Esophagus muscularis mucosa (tissue), 4 donors: Measurements from ENCODE around the gene CXXC5. TPM values are rescaled to one million over a fixed set of nuclear protein-coding genes. Genes with fewer than 3 reads are reported as not detected.

Source experiments
- DNase-seq: peaks from one replicate; pipeline ENCODE4 v3.0.0-alpha.2; 2017; ENCODE audit errors: extremely low spot score
- H3K27ac ChIP-seq, 4 donors: fragments of 200-600 bp; sonication (generic); replicated peaks in 1 of 4; 1 replicate in 3 of 4; 2 replicates in 1 of 4; pipeline ENCODE4 v1.5.1; 2016 to 2019; ENCODE audit warnings: mild to moderate bottlenecking in 1 of 4
- H3K27me3 ChIP-seq, 4 donors: fragments of 200-600 bp; sonication (generic); one replicate each; pipeline versions ENCODE4 v1.5.1 to v1.6.0; 2016 to 2019
- H3K36me3 ChIP-seq, 4 donors: fragments of 200-600 bp; sonication (generic); one replicate each; pipeline ENCODE4 v1.5.1; 2016 to 2019
- H3K4me1 ChIP-seq, 4 donors: fragments of 200-600 bp; sonication (generic); one replicate each; pipeline ENCODE4 v1.5.1; 2016 to 2019
- H3K4me3 ChIP-seq, 4 donors: fragments of 200-600 bp; sonication (generic); 1 replicate in 2 of 4; 2 replicates in 2 of 4; pipeline ENCODE4 v1.5.1; 2016 to 2019; ENCODE audit warnings: mild to moderate bottlenecking in 4 of 4, moderate library complexity in 1 of 4
- H3K9me3 ChIP-seq, 4 donors: fragments of 200-600 bp; sonication (generic); 1 replicate in 3 of 4; 2 replicates in 1 of 4; pipeline ENCODE4 v1.5.1; 2016 to 2019
- CTCF ChIP-seq, 3 experiments: fragments of 200-600 bp in 2 of 3; fragments of 450-650 bp in 1 of 3; sonication (generic) in 2 of 3; IDR thresholded peaks; one replicate each; pipeline ENCODE4 v1.5.1; 2017 to 2019; ENCODE audit warnings: antibody characterized with exemption in 3 of 3, mild to moderate bottlenecking in 2 of 3, moderate library complexity in 1 of 3
- EP300 ChIP-seq: sonication (generic); formaldehyde crosslinking; IDR thresholded peaks from one replicate; pipeline ENCODE4 v1.6.1; 2017; ENCODE audit warnings: antibody characterized with exemption
- POLR2A ChIP-seq: fragments of 450-650 bp; IDR thresholded peaks from one replicate; pipeline ENCODE4 v1.6.1; 2017; ENCODE audit warnings: antibody characterized with exemption, moderate library complexity, mild to moderate bottlenecking, low read depth
- POLR2AphosphoS5 ChIP-seq, 2 donors: sonication (generic); formaldehyde crosslinking; IDR thresholded peaks; one replicate each; pipeline ENCODE4 v1.6.1; 2017; ENCODE audit warnings: antibody characterized with exemption in 2 of 2
- WGBS: methylation state at CpG from one replicate; pipeline ENCODE4 v1.1.5; 2018; 5-methylcytosine and 5-hydroxymethylcytosine counted together
- intact Hi-C: fragments of 100-400 bp; cut with DNase I; formaldehyde crosslinking; loops from one replicate; pipeline ENCODE4 v1.15.1; 2023
- total RNA-seq, 4 donors: library from RNA; depleted of rRNA; stranded (reverse); fragments of >200 nt; gene quantifications; one replicate each; pipeline versions ENCODE4 v1.1.0 to v1.2.1, GENCODE V29; 2016

The CXXC5 gene
- total RNA-seq, 4 donors from 2014 or later: 22.0 to 32.4 (median 27.8) TPM

DNA sequence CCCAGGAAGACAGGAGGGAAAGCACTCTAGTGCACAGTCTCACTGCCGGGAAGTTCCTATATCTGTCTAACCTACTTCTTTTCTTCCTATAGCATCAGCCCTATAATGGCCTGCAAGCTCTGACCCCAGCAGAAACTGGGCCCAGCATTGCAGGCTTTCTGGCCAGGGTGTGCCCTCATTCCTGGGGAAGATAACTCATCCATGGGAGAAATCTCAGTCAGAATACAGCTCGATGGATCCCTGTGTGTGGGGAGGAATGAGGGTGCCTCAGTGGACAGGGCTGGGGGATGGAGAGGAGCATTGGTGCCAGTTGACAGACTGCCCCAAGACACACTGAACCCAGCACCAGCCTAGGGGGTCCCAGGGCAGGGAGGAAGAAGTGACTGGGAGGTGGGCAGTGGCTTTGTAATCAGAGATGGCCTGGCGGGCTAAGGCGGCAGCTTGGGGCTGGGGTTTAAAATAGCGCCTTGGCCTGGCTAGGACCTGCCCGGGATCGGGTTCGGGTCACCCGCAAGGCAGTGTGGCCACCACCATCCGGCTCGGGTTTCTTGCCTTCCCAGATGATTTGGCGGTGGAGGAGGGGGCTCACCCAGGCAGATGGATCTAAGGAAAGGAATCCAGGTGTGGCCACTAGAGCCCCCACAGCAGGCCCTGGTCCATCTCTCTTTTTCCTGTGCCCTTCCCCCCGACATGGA is 7.6 kb upstream of the CXXC5 start:
- TF ChIP-seq EP300 (no peak), POLR2AphosphoS5 (IDR thresholded peaks at IDR 0.05) (no peak), CTCF (IDR thresholded peaks at IDR 0.05) (no peak), POLR2A (no peak)
- no peak overlapping the region for H3K4me3 ChIP-seq
- H3K4me1 ChIP-seq: peaks cover 34 to 46% (median 42%) of the 10 kb centered on the region in 4 donors
- H3K27ac ChIP-seq: no peak overlapping the region
- WGBS: 82% methylated on average over 13 of the region's 13 CpGs
- DNase-seq: no peak
- H3K27me3 ChIP-seq: no peaks in the 10 kb centered on the region
- no peaks in the 10 kb centered on the region for H3K9me3 ChIP-seq
- no peaks in the 10 kb centered on the region for H3K36me3 ChIP-seq
- intact Hi-C loops: no loop called here

DNA sequence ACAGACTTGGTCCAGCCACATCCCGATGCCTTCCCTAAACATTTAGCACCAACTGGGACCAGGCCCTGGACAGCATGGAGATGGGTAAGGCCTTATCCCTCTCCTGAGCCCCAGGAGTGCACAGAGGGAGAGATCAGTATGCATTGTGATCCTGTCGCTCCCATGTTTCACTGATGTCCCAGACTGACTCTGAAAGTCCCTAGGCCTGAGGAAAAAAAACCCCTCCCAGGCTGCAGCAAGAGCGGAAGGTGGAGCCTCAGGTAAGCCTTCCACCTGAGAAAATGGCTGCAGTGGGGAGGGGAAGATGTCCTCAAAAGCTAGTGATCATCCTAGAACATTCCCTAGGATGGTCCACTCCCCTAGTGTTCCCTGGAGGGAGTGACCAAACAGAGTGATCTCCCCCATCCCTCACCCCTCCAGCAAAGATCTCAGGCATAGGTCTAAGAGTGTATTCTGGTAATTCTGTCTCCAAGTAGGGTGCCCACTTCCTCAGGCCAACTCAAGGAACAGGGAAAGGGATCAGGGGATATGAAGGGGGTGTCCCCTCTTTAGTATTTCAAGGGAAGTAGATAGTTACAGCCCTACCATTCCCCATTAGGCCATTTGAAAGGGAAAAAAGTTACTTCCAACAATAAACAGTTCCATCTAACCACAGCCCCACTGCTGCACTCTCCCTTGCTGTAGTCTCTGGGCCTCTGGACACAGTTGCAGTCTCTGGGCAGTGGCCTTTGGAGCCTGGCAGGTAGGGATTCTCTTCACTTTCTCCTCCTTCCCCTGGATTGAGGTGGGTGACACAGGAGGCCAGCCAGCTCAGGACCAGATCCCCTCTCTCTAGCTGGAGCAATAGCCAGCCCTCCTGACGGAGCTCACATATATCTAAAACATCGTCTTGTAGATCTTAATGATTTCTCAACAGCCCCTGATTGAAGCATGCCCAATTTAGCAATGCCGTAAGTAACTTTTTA is 6.8 kb upstream of the CXXC5 start:
- DNase-seq: no peak
- Histone ChIP-seq H3K4me3 (no peak overlapping the region), H3K27ac (no peak overlapping the region), H3K27me3 (no peaks in the 10 kb centered on the region), H3K9me3 (no peaks in the 10 kb centered on the region), H3K4me1 (peaks cover 26 to 38% (median 34%) of the 10 kb centered on the region in 4 donors), H3K36me3 (no peaks in the 10 kb centered on the region)
- intact Hi-C loops: no loop called here
- WGBS: 85% methylated on average over 6 of the region's 6 CpGs
- TF ChIP-seq CTCF (IDR thresholded peaks at IDR 0.05): no peak
- no peak for TF ChIP-seq EP300
- TF ChIP-seq POLR2A: no peak
- no peak for TF ChIP-seq POLR2AphosphoS5 (IDR thresholded peaks at IDR 0.05)

- no peaks in the 10 kb centered on the region for H3K9me3 ChIP-seq
- peaks cover 24 to 36% (median 32%) of the 10 kb centered on the region in 4 donors for H3K4me1 ChIP-seq
- WGBS: 75% methylated on average over 7 of the region's 7 CpGs
- no peak for TF ChIP-seq POLR2A
- H3K36me3 ChIP-seq: no peaks in the 10 kb centered on the region
- H3K27me3 ChIP-seq: no peaks in the 10 kb centered on the region
- H3K27ac ChIP-seq: no peak overlapping the region
- H3K4me3 ChIP-seq: no peak overlapping the region
- intact Hi-C loops: no loop called here
- DNase-seq: no peak
Measured at GRCh38 chr5:139642213-139642612, 5.9 kb upstream of the CXXC5 start.

GRCh38 chr5:139642891-139643871 is 5.0 kb upstream of the CXXC5 start:
- H3K27ac ChIP-seq: no peak overlapping the region
- 68% methylated on average over 13 of the region's 16 CpGs for WGBS
- intact Hi-C loops: no loop called here
- H3K4me1 ChIP-seq: peaks cover 23 to 36% (median 32%) of the 10 kb centered on the region in 4 donors
- H3K36me3 ChIP-seq: no peaks in the 10 kb centered on the region
- H3K4me3 ChIP-seq: no peak overlapping the region
- no peaks in the 10 kb centered on the region for H3K27me3 ChIP-seq
- H3K9me3 ChIP-seq: no peaks in the 10 kb centered on the region
- DNase-seq: no peak
- no peak for TF ChIP-seq POLR2AphosphoS5 (IDR thresholded peaks at IDR 0.05)

DNA sequence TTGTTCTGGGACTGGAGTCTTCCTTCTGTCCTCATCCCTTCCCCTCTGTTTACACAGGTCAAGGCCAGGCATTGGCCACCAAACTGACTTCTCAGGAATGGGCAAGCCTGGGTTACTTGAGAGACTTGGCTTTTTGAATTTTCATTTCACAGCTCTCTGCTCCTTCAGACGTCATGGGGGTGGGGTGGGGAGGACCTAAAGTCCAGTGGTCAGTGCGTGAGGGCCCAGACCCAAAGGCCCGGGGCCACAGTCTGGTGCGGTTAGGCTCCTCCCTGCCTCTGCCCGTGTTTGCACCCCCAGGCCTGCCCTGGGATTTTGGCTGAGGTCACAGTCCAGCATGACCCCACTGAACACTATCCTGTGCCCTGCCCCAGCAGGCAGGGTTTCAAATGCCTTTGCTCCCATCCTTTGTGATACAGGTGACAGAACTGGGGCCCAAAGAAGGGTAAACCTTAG is 4.1 kb upstream of the CXXC5 start:
- TF ChIP-seq POLR2A: no peak
- no peak for TF ChIP-seq CTCF (IDR thresholded peaks at IDR 0.05)
- no peak for TF ChIP-seq EP300
- no peak for TF ChIP-seq POLR2AphosphoS5 (IDR thresholded peaks at IDR 0.05)
- DNase-seq: no peak
- intact Hi-C loops: no loop called here
- Histone ChIP-seq H3K4me3 (no peak overlapping the region), H3K36me3 (no peaks in the 10 kb centered on the region), H3K4me1 (peaks cover 20 to 34% (median 26%) of the 10 kb centered on the region in 4 donors), H3K27me3 (peaks cover 0 to under 1% (median 0%) of the 10 kb centered on the region in 4 donors), H3K27ac (no peak overlapping the region), H3K9me3 (no peaks in the 10 kb centered on the region)
- 86% methylated on average over 5 of the region's 5 CpGs for WGBS
